Measurements from ENCODE around the gene BCL6.

- TF ChIP-seq TAF1 (IDR thresholded peaks at IDR 0.05; ENCODE audit: borderline replicate concordance, low read depth, low read length), result no peak
- TF ChIP-seq POLR2A (IDR thresholded peaks at IDR 0.05; ENCODE audit: low read depth, low read length), result no peak
- no peak for TF ChIP-seq POLR2AphosphoS5 (IDR thresholded peaks at IDR 0.05; ENCODE audit: low read depth, low read length)
Observed at GRCh38 chr3:187767266-187768012, 22.2 kb upstream of the BCL6 start.

Data from GM12892 (cell line).